Prostate gland (tissue), 2 donors: Measurements from ENCODE around the gene AFM.

Experiments used
- CTCF ChIP-seq, 4 experiments: fragments of 200-600 bp in 2 of 4; fragments of 450-650 bp in 2 of 4; sonication (generic) in 2 of 4; IDR thresholded peaks; 1 replicate in 3 of 4; 2 replicates in 1 of 4; pipeline ENCODE4 v1.5.1; 2016 to 2019; ENCODE audit warnings: antibody characterized with exemption in 4 of 4, mild to moderate bottlenecking in 2 of 4, moderate library complexity in 2 of 4
- POLR2A ChIP-seq: fragments of 450-650 bp; IDR thresholded peaks from one replicate; pipeline ENCODE4 v1.6.1; 2016; ENCODE audit warnings: antibody characterized with exemption, mild to moderate bottlenecking

- TF ChIP-seq POLR2A (no peak), CTCF (IDR thresholded peaks at IDR 0.05) (no peak)
These were observed 25.1 kb upstream of the AFM start for GRCh38 chr4:73456177-73457022.
